ENCODE measurements around the gene FTO. TPM values are rescaled to one million over a fixed set of nuclear protein-coding genes. Genes with fewer than 3 reads are reported as not detected.

The FTO gene
- total RNA-seq, 1 donor = 45.2 TPM

DNA sequence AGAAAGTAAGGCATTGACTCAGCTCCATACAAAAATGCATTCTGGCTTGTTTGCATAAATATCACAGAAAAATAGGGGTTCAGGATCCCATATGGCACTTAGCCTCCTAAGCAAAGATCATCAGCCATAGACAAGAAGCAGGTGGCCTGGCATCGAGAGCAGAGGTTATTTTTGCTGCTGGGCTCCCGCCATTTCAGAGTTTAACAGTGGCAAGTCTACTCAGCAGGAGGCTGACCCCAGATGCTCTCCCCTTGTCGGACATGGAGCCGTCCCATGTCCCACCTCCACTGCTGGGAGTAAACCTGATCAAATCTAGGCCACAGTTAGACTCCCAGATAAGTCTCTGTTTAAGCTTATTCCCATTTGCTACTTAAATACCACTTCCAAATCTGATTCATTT is 269.1 kb downstream of the FTO start:
- no peak overlapping the region for H3K4me3 ChIP-seq (ENCODE audit: low read length)
- no peaks in the 10 kb centered on the region for H3K4me1 ChIP-seq (ENCODE audit: insufficient read depth, low read length)
- no peaks in the 10 kb centered on the region for H3K9me3 ChIP-seq (ENCODE audit: low read depth, low read length)
- no peaks in the 10 kb centered on the region for H3K27me3 ChIP-seq (ENCODE audit: insufficient read depth, low read length)

DNA sequence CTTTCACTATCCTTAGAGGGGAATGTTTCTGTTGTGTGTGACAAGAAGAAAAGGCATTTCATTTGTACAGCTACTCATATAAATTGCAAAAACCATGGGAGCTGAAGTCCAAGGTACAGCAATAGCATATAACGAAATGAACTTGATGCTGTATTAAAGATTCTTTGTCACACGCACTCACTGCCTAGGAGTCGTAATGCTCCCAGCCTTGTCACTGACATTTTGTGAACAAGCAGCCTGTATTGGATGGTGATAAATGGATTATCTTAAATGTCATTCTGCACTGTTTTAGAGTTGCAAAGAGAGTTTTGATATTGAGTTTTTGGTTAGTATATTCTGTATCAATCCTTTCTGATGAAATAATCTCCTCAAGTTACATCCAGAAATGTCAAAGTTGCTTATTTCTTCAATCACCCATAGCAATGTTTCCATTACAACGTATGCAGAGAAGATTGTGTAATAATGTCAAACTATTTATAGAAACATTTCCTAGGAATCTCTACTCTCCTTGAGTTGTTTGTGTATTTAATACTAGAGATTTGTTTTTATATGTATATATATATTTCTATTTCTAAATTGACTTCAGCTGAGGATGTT is 270.6 kb downstream of the FTO start:
- Histone ChIP-seq H3K27me3 (ENCODE audit: insufficient read depth, low read length) (no peaks in the 10 kb centered on the region), H3K9me3 (ENCODE audit: low read depth, low read length) (no peaks in the 10 kb centered on the region), H3K4me1 (ENCODE audit: insufficient read depth, low read length) (no peaks in the 10 kb centered on the region), H3K4me3 (ENCODE audit: low read length) (no peak overlapping the region)

DNA sequence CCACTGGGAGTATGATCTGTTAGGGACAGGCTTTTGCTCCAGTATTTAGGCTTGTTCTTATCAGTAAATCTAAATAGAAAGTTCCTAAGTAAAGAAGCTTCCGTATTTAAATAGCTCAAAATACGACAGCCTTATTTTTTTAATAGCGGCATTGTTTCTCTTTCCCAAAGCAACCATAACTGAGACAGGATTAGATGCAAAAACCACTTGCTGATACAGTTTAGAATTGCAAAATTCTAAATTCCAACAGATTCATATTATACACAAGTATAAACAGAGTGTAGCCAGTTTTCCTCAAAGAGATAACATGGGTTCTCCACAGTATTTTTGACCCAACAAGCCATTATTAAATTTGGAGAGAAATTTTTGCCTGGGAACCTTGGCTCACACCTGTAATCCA is 276.7 kb downstream of the FTO start:
- Histone ChIP-seq H3K27me3 (ENCODE audit: insufficient read depth, low read length) (no peaks in the 10 kb centered on the region), H3K9me3 (ENCODE audit: low read depth, low read length) (no peaks in the 10 kb centered on the region), H3K4me3 (ENCODE audit: low read length) (no peak overlapping the region), H3K4me1 (ENCODE audit: insufficient read depth, low read length) (no peaks in the 10 kb centered on the region)

DNA sequence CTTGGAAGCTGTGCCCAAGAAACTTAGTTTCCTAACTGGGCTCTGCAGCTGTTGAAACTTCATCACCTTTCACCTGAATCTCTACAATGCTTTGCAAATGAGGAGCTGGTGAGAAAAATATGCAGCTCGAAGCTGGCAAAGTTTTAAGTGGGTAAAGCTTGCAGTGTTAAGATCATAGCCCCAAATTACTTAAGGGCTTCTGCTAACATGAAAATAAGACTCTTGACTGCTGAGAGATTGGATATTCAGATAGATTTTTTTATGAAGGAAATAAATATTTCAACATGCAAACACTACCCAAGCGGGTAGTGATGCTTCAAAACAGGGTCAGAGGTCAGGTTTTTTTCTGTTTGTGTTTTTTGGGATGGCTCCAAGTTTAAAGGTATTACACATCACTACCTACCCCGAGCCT is 278.7 kb downstream of the FTO start:
- no peaks in the 10 kb centered on the region for H3K27me3 ChIP-seq (ENCODE audit: insufficient read depth, low read length)
- no peaks in the 10 kb centered on the region for H3K9me3 ChIP-seq (ENCODE audit: low read depth, low read length)
- no peak overlapping the region for H3K4me3 ChIP-seq (ENCODE audit: low read length)
- no peaks in the 10 kb centered on the region for H3K4me1 ChIP-seq (ENCODE audit: insufficient read depth, low read length)

DNA sequence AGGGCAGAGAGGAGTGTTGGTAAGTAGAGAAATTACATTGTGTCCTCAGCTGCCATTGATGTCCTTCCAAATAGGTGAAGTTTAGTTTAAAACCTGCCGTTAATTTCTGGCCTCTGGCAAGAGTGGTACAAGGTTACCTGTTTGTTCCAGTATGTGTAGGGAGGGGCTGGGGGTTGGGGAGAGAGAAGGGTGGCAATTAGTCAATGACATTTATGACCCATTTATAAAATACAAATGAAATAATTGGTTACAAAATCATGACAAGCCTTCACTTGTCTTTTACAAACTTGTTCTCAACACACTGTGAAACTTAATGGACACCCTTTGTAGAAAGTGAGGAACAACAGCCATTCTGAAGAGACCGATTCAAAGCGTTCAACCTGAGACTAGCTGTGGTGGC is 281.0 kb downstream of the FTO start:
- Histone ChIP-seq H3K4me1 (ENCODE audit: insufficient read depth, low read length) (no peaks in the 10 kb centered on the region), H3K4me3 (ENCODE audit: low read length) (no peak overlapping the region), H3K9me3 (ENCODE audit: low read depth, low read length) (no peaks in the 10 kb centered on the region), H3K27me3 (ENCODE audit: insufficient read depth, low read length) (no peaks in the 10 kb centered on the region)

DNA sequence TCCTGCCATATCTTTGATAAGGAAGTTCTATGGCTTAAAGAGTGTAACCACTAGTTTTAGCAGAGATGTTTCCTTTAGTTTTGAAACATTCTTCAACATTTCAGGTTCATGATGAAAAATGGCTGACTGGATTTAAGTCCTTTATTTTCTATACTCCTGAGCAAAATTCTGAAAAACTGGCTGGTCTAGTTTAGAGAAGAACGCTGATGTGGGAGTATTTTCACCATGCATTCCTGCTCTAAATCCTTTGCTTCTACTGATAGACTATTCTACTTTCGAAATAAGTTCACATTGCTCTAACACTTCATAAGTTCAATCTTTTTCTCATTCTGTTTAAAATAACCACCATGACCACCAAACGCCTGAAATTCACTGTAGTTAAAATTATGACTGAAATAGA is 281.9 kb downstream of the FTO start:
- H3K4me3 ChIP-seq (ENCODE audit: low read length) = no peak overlapping the region
- H3K9me3 ChIP-seq (ENCODE audit: low read depth, low read length) = no peaks in the 10 kb centered on the region
- H3K27me3 ChIP-seq (ENCODE audit: insufficient read depth, low read length) = no peaks in the 10 kb centered on the region
- no peaks in the 10 kb centered on the region for H3K4me1 ChIP-seq (ENCODE audit: insufficient read depth, low read length)

DNA sequence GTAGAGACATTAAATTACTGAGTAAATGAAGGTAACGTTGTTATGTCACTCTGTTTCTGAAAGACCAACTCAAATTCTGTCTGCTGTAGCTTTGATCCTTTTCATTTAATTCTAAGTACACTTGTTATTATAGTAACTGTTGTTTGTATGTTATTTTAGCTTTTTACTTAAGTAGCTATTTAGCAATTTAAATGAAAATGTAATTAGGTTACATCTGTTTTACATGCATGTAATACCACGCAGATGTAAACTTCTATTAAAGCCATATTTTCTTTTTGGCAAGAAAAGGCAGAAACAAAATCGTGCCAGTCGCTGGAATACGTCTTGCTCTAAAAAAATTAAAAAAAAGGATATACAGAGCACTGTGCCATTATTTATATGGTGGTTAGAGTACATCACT is 282.8 kb downstream of the FTO start:
- H3K4me3 ChIP-seq (ENCODE audit: low read length) = no peak overlapping the region
- H3K27me3 ChIP-seq (ENCODE audit: insufficient read depth, low read length) = no peaks in the 10 kb centered on the region
- no peaks in the 10 kb centered on the region for H3K4me1 ChIP-seq (ENCODE audit: insufficient read depth, low read length)
- no peaks in the 10 kb centered on the region for H3K9me3 ChIP-seq (ENCODE audit: low read depth, low read length)

DNA sequence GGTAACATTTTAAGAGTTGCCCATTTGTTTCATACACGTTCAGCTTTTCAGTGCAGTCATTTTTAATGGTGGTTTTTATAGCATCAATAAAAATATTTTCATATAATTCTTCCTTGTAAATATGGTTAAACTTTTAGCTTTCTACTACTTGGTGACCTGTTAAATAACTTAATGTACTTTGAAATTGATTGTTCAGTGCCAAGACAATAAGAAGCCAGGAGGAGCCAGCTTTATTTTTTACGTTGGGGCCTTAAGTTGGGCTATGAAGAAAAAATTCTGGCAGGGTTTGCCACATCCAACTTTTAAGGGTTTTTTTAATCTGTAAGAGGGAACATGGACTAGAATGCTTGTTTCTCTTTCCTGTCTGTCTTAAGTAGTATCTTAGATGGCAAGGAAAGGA is 284.2 kb downstream of the FTO start:
- H3K27me3 ChIP-seq (ENCODE audit: insufficient read depth, low read length) = no peaks in the 10 kb centered on the region
- no peaks in the 10 kb centered on the region for H3K4me1 ChIP-seq (ENCODE audit: insufficient read depth, low read length)
- no peak overlapping the region for H3K4me3 ChIP-seq (ENCODE audit: low read length)
- H3K9me3 ChIP-seq (ENCODE audit: low read depth, low read length) = no peaks in the 10 kb centered on the region

DNA sequence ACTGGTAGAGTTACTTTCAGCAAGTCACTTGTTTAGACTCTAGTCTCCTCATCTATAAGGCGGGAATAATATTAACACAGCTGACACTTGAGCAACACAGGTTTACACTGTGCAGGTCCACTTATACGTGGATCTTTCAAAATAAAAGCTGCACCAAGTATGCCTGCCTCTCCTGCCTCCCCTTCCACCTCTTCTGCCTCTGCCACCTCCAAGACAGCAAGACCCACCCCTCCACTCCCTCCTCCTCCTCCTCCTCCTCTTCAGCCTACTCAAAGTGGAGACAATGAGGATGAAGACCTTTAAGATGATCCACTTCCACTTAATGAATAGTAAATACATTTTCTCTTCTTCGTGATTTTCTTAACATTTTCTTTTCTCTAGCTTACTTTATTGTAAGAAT is 285.6 kb downstream of the FTO start:
- Histone ChIP-seq H3K9me3 (ENCODE audit: low read depth, low read length) (no peaks in the 10 kb centered on the region), H3K27me3 (ENCODE audit: insufficient read depth, low read length) (no peaks in the 10 kb centered on the region), H3K4me3 (ENCODE audit: low read length) (no peak overlapping the region), H3K4me1 (ENCODE audit: insufficient read depth, low read length) (no peaks in the 10 kb centered on the region)

DNA sequence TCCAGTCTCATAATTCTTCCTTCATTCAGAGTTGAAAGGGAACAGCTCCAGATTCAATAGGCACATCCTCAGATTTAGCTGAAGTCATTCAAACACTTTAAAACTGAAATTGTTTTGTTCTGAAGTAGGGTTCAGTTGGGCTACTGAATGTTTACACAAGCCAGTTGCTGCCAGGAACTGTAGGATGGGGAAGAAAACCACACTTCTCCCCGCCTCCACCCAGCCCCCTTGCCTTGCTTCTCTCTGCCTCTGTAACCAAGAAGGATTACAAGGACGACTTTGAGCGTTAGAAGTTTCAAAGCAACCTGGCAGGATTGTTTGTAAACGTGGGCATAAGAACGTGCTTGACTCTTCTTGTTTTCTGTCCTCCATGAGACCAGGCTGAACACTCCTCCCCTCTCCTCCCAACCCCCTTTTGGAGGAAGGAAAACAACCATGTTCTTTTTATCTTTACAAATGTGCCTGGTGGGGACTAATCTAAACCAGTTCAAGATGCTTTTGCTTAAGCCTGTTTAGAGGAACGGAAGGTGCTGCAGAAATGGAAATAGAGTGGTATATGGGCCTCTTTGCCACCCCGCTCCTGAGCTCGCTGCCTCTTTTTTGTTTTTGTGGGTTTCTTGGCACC is 287.9 kb downstream of the FTO start:
- no peaks in the 10 kb centered on the region for H3K27me3 ChIP-seq (ENCODE audit: insufficient read depth, low read length)
- H3K4me1 ChIP-seq (ENCODE audit: insufficient read depth, low read length) = no peaks in the 10 kb centered on the region

DNA sequence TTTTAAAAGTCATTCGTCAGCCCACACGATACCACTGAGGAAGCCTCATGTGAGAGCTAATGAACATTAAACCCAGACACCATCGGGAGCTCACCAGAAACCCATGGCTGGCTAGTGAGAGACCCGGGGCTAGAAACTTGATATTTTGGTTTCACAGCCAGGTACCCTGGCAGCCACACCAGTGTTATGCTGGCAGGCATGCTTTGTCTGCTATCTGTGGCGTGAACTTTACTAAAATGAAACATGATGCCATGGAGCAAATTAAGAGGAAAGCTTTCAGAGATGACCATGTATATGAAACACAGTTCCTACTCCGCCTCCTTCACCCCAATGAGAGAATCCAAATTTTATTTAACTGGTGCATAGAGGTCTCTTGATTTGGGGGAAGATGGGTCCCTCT is 291.4 kb downstream of the FTO start:
- Histone ChIP-seq H3K27me3 (ENCODE audit: insufficient read depth, low read length) (no peaks in the 10 kb centered on the region), H3K9me3 (ENCODE audit: low read depth, low read length) (no peaks in the 10 kb centered on the region), H3K4me3 (ENCODE audit: low read length) (no peak overlapping the region), H3K4me1 (ENCODE audit: insufficient read depth, low read length) (no peaks in the 10 kb centered on the region)

More for the DNA sequence above, 287.9 kb downstream of the FTO start:
- no peak overlapping the region for H3K4me3 ChIP-seq (ENCODE audit: low read length)
- no peaks in the 10 kb centered on the region for H3K9me3 ChIP-seq (ENCODE audit: low read depth, low read length)

DNA sequence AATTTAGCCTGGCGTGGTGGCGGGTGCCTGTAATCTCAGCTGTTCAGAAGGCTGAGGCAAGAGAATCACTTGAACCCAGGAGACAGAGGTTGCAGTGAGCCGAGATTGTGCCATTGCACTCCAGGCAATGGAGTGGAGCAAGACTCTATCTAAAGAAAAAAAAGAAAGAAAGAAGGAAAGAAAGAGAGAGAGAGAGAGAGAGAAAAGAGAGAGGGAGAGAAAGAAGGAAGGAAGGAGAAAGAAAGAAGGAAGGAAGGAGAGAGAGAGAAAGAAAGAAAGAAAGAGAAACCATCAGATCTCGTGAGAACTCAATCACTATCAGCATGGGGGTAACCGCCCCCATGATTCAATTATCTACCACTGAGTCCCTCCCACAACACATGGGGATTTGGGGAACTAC is 293.0 kb downstream of the FTO start:
- Histone ChIP-seq H3K27me3 (ENCODE audit: insufficient read depth, low read length) (no peaks in the 10 kb centered on the region), H3K9me3 (ENCODE audit: low read depth, low read length) (no peaks in the 10 kb centered on the region), H3K4me3 (ENCODE audit: low read length) (no peak overlapping the region), H3K4me1 (ENCODE audit: insufficient read depth, low read length) (no peaks in the 10 kb centered on the region)

DNA sequence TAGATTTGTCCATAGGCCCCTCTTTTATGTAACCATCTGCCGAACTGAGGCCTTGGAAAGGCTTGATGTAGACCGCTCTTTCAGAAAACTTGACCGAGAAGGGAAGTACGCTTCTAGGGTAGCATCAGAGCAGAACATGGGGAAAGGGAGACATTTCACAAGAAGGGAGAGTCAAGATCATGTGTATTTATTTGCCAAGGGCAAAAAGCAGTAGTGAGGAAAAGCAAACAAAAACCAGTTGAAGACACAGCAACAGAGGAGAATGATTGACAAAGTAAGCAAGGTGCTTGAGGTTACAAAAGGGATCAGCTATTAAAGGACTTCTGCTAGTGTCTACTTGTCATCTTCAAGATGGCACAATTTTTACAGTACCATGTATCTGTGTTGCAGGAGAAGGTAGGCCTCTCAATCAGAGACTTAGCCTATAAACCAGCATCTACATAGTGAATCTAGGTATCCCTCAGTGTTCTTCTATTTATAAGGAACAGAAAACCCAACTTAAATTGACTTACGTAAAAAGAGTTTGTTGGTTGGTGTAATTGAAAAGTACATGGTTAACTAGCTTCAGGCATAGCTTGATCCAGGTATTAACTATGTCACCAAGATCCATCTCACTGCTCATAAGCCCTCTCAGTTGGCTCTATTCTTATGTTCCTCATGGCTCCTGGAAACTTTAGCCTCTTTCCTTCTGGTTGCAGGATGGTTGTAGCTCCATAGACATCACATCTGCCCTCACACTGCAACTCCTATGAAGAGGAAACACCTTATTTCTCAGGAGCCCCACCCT is 294.3 kb downstream of the FTO start:
- no peaks in the 10 kb centered on the region for H3K27me3 ChIP-seq (ENCODE audit: insufficient read depth, low read length)
- H3K4me1 ChIP-seq (ENCODE audit: insufficient read depth, low read length) = no peaks in the 10 kb centered on the region
- H3K4me3 ChIP-seq (ENCODE audit: low read length) = no peak overlapping the region

DNA sequence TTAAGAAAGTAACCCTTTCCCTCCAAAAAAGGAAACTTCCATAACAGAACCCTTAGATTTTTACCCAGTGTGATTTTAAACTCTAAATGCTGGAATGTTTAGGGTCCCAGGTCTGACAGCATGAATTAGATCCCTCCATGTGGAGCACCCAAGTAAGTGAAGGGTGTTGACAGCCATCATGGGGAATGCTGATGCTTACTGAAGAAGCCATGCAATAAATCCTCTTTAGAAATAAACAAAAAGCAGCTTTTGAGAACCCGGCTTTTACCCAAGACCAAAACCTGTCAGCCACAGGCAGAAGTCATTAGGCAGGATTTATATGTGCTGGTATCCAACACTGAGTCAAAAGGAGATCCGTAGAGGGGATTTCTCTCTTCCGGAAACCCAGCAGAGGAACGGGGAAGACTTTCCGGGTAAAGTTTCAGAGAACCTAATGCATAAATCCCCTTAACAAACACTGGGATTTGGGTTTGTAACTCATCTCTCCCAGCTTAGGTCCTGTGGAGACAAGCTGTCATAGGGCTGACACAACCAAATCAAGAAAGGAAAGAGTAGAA is 295.1 kb downstream of the FTO start:
- H3K27me3 ChIP-seq (ENCODE audit: insufficient read depth, low read length) = no peaks in the 10 kb centered on the region
- H3K9me3 ChIP-seq (ENCODE audit: low read depth, low read length) = no peaks in the 10 kb centered on the region
- no peak overlapping the region for H3K4me3 ChIP-seq (ENCODE audit: low read length)
- H3K4me1 ChIP-seq (ENCODE audit: insufficient read depth, low read length) = no peaks in the 10 kb centered on the region

More for the DNA sequence above, 294.3 kb downstream of the FTO start:
- no peaks in the 10 kb centered on the region for H3K9me3 ChIP-seq (ENCODE audit: low read depth, low read length)

DNA sequence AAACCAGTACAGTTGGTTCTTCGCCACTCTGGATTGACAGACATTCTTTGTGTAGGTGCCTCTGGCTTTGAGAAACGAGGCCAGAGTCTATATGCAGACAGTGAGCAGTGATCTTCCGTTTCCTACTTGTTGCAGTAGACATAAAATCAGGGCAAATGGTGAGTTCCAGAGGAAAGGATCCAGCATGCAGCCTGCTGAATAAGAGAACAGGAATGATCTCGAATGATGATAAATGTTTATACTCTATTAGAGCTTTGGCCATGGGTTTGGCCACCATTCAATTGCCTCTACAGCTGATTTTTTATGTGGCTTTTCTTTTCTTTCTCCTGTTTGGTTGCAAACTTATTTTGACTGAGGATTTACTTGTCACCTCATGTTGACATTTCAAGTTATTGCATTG is 295.9 kb downstream of the FTO start:
- Histone ChIP-seq H3K4me3 (ENCODE audit: low read length) (no peak overlapping the region), H3K4me1 (ENCODE audit: insufficient read depth, low read length) (no peaks in the 10 kb centered on the region), H3K9me3 (ENCODE audit: low read depth, low read length) (no peaks in the 10 kb centered on the region), H3K27me3 (ENCODE audit: insufficient read depth, low read length) (no peaks in the 10 kb centered on the region)
